ENCODE measurements around the gene FMNL2. TPM values are rescaled to one million over a fixed set of nuclear protein-coding genes. Genes with fewer than 3 reads are reported as not detected.

Gene FMNL2
- total RNA-seq, 1 donor from 2014 or later = 34.3 TPM

DNA sequence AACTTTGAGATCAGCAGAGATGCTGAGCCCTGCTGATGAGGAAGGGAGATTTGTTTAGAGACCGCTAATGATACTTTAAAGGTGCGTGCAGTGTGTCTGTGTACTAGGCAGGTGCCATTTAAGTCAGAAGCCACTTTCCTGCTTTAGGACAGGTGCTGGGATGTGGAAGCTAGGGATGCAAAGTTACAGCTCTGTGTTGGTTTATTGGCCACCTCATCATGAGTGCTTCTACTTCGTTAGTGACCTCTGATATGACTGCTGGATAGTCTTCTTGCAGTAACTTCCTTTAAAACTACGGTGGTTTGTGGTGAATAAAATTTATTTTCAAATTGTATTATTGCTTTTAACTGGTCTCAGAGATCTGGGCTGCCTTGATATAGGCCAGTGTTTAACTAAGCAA lies 44.1 kb downstream of the FMNL2 start:
- no peak overlapping the region for H3K27ac ChIP-seq (ENCODE audit: low read depth, low read length)
- no peaks in the 10 kb centered on the region for H3K9me3 Mint-ChIP-seq (ENCODE audit: unreplicated experiment)
- no peaks in the 10 kb centered on the region for H3K27me3 Mint-ChIP-seq (ENCODE audit: low read depth, unreplicated experiment)
- H3K9ac ChIP-seq (ENCODE audit: low read length) = no peak overlapping the region
- peaks cover 14% of the 10 kb centered on the region for H3K4me1 Mint-ChIP-seq (ENCODE audit: low read depth, unreplicated experiment)
- no peaks in the 10 kb centered on the region for H3K27me3 ChIP-seq (ENCODE audit: insufficient read depth, low read length)
- no peaks in the 10 kb centered on the region for H3K9me3 ChIP-seq (ENCODE audit: insufficient read depth, low read depth, low read length)
- no peaks in the 10 kb centered on the region for H3K36me3 ChIP-seq (ENCODE audit: insufficient read depth, low read length)
- no peak overlapping the region for H2AFZ ChIP-seq (ENCODE audit: low read depth, low read length)
- FAIRE-seq (no peak), DNase-seq (ENCODE audit: low read depth) (no peak)
- no peak overlapping the region for H3K4me3 ChIP-seq (ENCODE audit: insufficient read depth, low read depth, low read length)
- TF ChIP-seq, protein P1, sequence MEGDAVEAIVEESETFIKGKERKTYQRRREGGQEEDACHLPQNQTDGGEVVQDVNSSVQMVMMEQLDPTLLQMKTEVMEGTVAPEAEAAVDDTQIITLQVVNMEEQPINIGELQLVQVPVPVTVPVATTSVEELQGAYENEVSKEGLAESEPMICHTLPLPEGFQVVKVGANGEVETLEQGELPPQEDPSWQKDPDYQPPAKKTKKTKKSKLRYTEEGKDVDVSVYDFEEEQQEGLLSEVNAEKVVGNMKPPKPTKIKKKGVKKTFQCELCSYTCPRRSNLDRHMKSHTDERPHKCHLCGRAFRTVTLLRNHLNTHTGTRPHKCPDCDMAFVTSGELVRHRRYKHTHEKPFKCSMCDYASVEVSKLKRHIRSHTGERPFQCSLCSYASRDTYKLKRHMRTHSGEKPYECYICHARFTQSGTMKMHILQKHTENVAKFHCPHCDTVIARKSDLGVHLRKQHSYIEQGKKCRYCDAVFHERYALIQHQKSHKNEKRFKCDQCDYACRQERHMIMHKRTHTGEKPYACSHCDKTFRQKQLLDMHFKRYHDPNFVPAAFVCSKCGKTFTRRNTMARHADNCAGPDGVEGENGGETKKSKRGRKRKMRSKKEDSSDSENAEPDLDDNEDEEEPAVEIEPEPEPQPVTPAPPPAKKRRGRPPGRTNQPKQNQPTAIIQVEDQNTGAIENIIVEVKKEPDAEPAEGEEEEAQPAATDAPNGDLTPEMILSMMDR (IDR thresholded peaks at IDR 0.05; ENCODE audit: insufficient read depth, low read depth, low read length) = no peak
- no peak for TF ChIP-seq EZH2 (IDR thresholded peaks at IDR 0.05; ENCODE audit: insufficient read depth, low read length)
- no peak overlapping the region for H3K27ac Mint-ChIP-seq (ENCODE audit: unreplicated experiment)
- H3K4me3 Mint-ChIP-seq (ENCODE audit: unreplicated experiment) = no peak overlapping the region
- H3K36me3 Mint-ChIP-seq (ENCODE audit: low read depth, unreplicated experiment) = no peaks in the 10 kb centered on the region
- no peak overlapping the region for H3K4me2 ChIP-seq (ENCODE audit: low read length)
- peaks cover 62% of the 10 kb centered on the region for H4K20me1 ChIP-seq (ENCODE audit: insufficient read depth, low read length)
- no peaks in the 10 kb centered on the region for H3K4me1 ChIP-seq (ENCODE audit: insufficient read depth, low read length)
- H3K79me2 ChIP-seq (ENCODE audit: insufficient read depth, low read length) = peaks cover 88% of the 10 kb centered on the region

GRCh38 chr2:152380261-152381055 lies 45.5 kb downstream of the FMNL2 start:
- TF ChIP-seq, protein P1 (IDR thresholded peaks at IDR 0.05; ENCODE audit: insufficient read depth, low read depth, low read length) = no peak
- TF ChIP-seq EZH2 (IDR thresholded peaks at IDR 0.05; ENCODE audit: insufficient read depth, low read length) = no peak
- no peak overlapping the region for H3K4me2 ChIP-seq (ENCODE audit: low read length)
- no peak overlapping the region for H3K4me3 ChIP-seq (ENCODE audit: insufficient read depth, low read depth, low read length)
- H2AFZ ChIP-seq (ENCODE audit: low read depth, low read length) = no peak overlapping the region
- H3K27me3 Mint-ChIP-seq (ENCODE audit: low read depth, unreplicated experiment) = no peaks in the 10 kb centered on the region
- no peak overlapping the region for H3K27ac Mint-ChIP-seq (ENCODE audit: unreplicated experiment)
- DNase-seq (ENCODE audit: low read depth) = no peak
- no peaks in the 10 kb centered on the region for H3K9me3 ChIP-seq (ENCODE audit: insufficient read depth, low read depth, low read length)
- H3K79me2 ChIP-seq (ENCODE audit: insufficient read depth, low read length) = peaks cover 89% of the 10 kb centered on the region
- H3K4me3 Mint-ChIP-seq (ENCODE audit: unreplicated experiment) = no peak overlapping the region
- H3K27me3 ChIP-seq (ENCODE audit: insufficient read depth, low read length) = no peaks in the 10 kb centered on the region
- no peak overlapping the region for H3K9ac ChIP-seq (ENCODE audit: low read length)
- no peaks in the 10 kb centered on the region for H3K36me3 Mint-ChIP-seq (ENCODE audit: low read depth, unreplicated experiment)
- H3K9me3 Mint-ChIP-seq (ENCODE audit: unreplicated experiment) = no peaks in the 10 kb centered on the region
- peaks cover 18% of the 10 kb centered on the region for H3K4me1 Mint-ChIP-seq (ENCODE audit: low read depth, unreplicated experiment)
- no peak for FAIRE-seq
- H4K20me1 ChIP-seq (ENCODE audit: insufficient read depth, low read length) = peaks cover 69% of the 10 kb centered on the region
- no peak overlapping the region for H3K27ac ChIP-seq (ENCODE audit: low read depth, low read length)
- H3K4me1 ChIP-seq (ENCODE audit: insufficient read depth, low read length) = no peaks in the 10 kb centered on the region
- H3K36me3 ChIP-seq (ENCODE audit: insufficient read depth, low read length) = no peaks in the 10 kb centered on the region

DNA sequence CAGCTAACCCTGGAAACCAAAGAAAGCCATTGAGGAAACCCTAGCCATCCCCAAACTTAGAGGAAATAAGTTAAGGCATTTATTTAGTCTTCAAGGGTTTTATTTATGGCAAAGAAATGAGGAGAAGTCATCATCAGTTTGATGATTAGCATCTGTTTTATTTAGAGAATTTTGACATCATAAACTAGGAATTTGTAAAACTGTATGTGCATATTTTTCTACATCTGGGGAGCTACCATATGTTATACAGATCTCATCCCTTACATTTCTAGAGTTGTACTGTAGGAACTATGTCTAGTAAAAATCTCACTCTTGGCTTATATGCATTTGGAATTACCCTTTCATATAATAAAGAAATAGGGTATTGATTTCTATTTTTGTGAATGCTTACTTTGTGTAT lies 48.7 kb downstream of the FMNL2 start:
- peaks cover 86% of the 10 kb centered on the region for H3K79me2 ChIP-seq (ENCODE audit: insufficient read depth, low read length)
- Mint-ChIP-seq H3K4me1 (ENCODE audit: low read depth, unreplicated experiment) (peaks cover 11% of the 10 kb centered on the region), H3K27me3 (ENCODE audit: low read depth, unreplicated experiment) (no peaks in the 10 kb centered on the region), H3K27ac (ENCODE audit: unreplicated experiment) (no peak overlapping the region), H3K9me3 (ENCODE audit: unreplicated experiment) (no peaks in the 10 kb centered on the region), H3K4me3 (ENCODE audit: unreplicated experiment) (no peak overlapping the region), H3K36me3 (ENCODE audit: low read depth, unreplicated experiment) (no peaks in the 10 kb centered on the region)
- H2AFZ ChIP-seq (ENCODE audit: low read depth, low read length) = no peak overlapping the region
- H3K27ac ChIP-seq (ENCODE audit: low read depth, low read length) = no peak overlapping the region
- no peaks in the 10 kb centered on the region for H3K4me1 ChIP-seq (ENCODE audit: insufficient read depth, low read length)
- no peaks in the 10 kb centered on the region for H3K36me3 ChIP-seq (ENCODE audit: insufficient read depth, low read length)
- no peak overlapping the region for H3K4me2 ChIP-seq (ENCODE audit: low read length)
- no peak for TF ChIP-seq EZH2 (IDR thresholded peaks at IDR 0.05; ENCODE audit: insufficient read depth, low read length)
- TF ChIP-seq, protein P1 (IDR thresholded peaks at IDR 0.05; ENCODE audit: insufficient read depth, low read depth, low read length) = no peak
- peaks cover 72% of the 10 kb centered on the region for H4K20me1 ChIP-seq (ENCODE audit: insufficient read depth, low read length)
- FAIRE-seq (no peak), DNase-seq (ENCODE audit: low read depth) (peak; percentile 16)
- no peak overlapping the region for H3K4me3 ChIP-seq (ENCODE audit: insufficient read depth, low read depth, low read length)
- no peaks in the 10 kb centered on the region for H3K27me3 ChIP-seq (ENCODE audit: insufficient read depth, low read length)
- H3K9me3 ChIP-seq (ENCODE audit: insufficient read depth, low read depth, low read length) = no peaks in the 10 kb centered on the region
- no peak overlapping the region for H3K9ac ChIP-seq (ENCODE audit: low read length)

All from astrocyte (in vitro differentiated cells and primary cell).